Mucosa of stomach (tissue), 1 donor: Measurements from ENCODE around the gene LRRC4C.

Experiments
- H3K27me3 ChIP-seq: one replicate; pipeline ENCODE4 v1.7.0; 2013; ENCODE audit warnings: mild to moderate bottlenecking, low read length; ENCODE audit not compliant: control insufficient read depth, insufficient read depth
- H3K36me3 ChIP-seq: one replicate; pipeline ENCODE4 v1.7.0; 2013; ENCODE audit warnings: low read length; ENCODE audit not compliant: control insufficient read depth, insufficient read depth
- H3K4me1 ChIP-seq: one replicate; pipeline ENCODE4 v1.7.0; 2013; ENCODE audit warnings: mild to moderate bottlenecking, low read length; ENCODE audit not compliant: control insufficient read depth, insufficient read depth
- H3K4me3 ChIP-seq: one replicate; pipeline ENCODE4 v1.7.0; 2013; ENCODE audit warnings: low read length
- H3K9ac ChIP-seq: one replicate; pipeline ENCODE4 v1.7.0; 2013; ENCODE audit warnings: mild to moderate bottlenecking, low read length, moderate library complexity
- H3K9me3 ChIP-seq: one replicate; pipeline ENCODE4 v1.7.0; 2013; ENCODE audit warnings: mild to moderate bottlenecking, low read length, moderate library complexity; ENCODE audit not compliant: control insufficient read depth
- donor health status: Pancreatic carcinoma.

Gene LRRC4C

GRCh38 chr11:41313226-41313625 is 146.2 kb downstream of the LRRC4C start:
- Histone ChIP-seq H3K4me1 (no peaks in the 10 kb centered on the region), H3K27me3 (no peaks in the 10 kb centered on the region), H3K9ac (no peak overlapping the region), H3K36me3 (no peaks in the 10 kb centered on the region), H3K9me3 (no peaks in the 10 kb centered on the region), H3K4me3 (no peak overlapping the region)

- Histone ChIP-seq H3K36me3 (no peaks in the 10 kb centered on the region), H3K27me3 (no peaks in the 10 kb centered on the region), H3K9me3 (no peaks in the 10 kb centered on the region), H3K4me1 (no peaks in the 10 kb centered on the region), H3K4me3 (no peak overlapping the region), H3K9ac (no peak overlapping the region)
Observed at GRCh38 chr11:41309716-41310115, 149.7 kb downstream of the LRRC4C start.

GRCh38 chr11:41309111-41309522 is 150.3 kb downstream of the LRRC4C start:
- Histone ChIP-seq H3K4me1 (no peaks in the 10 kb centered on the region), H3K4me3 (no peak overlapping the region), H3K9ac (no peak overlapping the region), H3K9me3 (no peaks in the 10 kb centered on the region), H3K27me3 (no peaks in the 10 kb centered on the region), H3K36me3 (no peaks in the 10 kb centered on the region)

- no peak overlapping the region for H3K4me3 ChIP-seq
- no peaks in the 10 kb centered on the region for H3K4me1 ChIP-seq
- H3K9me3 ChIP-seq = no peaks in the 10 kb centered on the region
- H3K9ac ChIP-seq = no peak overlapping the region
- no peaks in the 10 kb centered on the region for H3K27me3 ChIP-seq
- H3K36me3 ChIP-seq = no peaks in the 10 kb centered on the region
Observed at GRCh38 chr11:41308286-41308685, 151.2 kb downstream of the LRRC4C start.

DNA sequence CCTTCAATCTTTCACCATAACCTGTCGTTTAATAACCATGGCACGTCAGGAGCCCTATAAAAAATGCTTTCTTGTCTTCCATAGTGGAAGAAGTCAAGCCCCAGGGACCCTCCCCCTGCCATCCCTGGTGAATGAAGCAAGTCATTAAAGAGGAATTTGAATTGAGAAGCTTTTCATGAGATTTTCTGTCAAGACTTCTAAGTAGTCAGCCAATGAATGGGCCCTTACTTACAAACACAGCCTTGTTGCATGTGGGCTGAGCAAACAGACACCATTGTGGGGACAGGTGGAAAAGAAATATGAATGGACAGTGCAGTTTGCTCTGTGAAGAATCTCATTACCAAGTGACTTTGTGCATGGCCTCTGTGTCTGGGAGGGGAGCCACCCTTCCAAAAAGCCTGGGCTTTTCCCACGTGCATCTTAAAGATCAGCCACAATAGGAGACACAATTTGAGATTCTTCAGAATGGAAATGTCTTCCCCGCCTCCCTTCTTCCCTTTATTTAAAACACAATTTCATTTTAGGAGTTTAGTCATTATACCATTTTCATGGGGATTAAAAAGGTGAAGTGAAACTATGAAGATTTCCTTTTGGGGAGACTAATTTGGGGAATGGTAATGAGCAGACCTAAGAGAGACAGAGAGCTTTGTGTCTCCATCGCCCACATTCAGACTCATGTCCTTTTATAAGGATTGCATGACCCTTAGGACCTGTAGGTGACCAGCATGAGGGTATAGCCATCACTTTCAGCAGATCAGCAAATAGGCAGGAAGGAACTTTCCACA is 152.0 kb downstream of the LRRC4C start:
- Histone ChIP-seq H3K9me3 (no peaks in the 10 kb centered on the region), H3K4me1 (no peaks in the 10 kb centered on the region), H3K36me3 (no peaks in the 10 kb centered on the region), H3K9ac (no peak overlapping the region), H3K27me3 (no peaks in the 10 kb centered on the region), H3K4me3 (no peak overlapping the region)

- Histone ChIP-seq H3K36me3 (no peaks in the 10 kb centered on the region), H3K4me3 (no peak overlapping the region), H3K9ac (no peak overlapping the region), H3K4me1 (no peaks in the 10 kb centered on the region), H3K27me3 (no peaks in the 10 kb centered on the region), H3K9me3 (no peaks in the 10 kb centered on the region)
Observed at GRCh38 chr11:41306431-41306830, 153.0 kb downstream of the LRRC4C start.

- Histone ChIP-seq H3K36me3 (no peaks in the 10 kb centered on the region), H3K4me1 (no peaks in the 10 kb centered on the region), H3K9me3 (no peaks in the 10 kb centered on the region), H3K27me3 (no peaks in the 10 kb centered on the region), H3K9ac (no peak overlapping the region), H3K4me3 (no peak overlapping the region)
Observed at GRCh38 chr11:41301023-41301422, 158.4 kb downstream of the LRRC4C start.

DNA sequence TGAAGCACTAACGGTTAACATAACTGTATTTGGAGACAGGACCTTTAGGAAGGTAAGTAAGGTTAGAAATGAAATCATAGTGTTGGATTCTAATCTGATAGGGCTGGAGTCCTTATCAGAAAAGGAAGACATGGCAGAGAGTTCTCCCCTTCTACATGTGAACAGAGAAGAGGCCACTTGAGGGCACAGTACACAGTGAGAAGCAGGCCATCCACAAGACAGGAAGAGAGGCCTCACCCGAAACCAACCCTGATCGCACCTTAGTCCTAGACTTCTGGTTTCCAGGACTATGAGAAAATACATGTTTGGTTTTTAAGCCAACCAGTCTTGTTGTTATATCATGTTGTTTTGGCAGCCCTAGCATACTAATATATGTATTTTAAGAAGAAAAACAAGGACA is 170.0 kb downstream of the LRRC4C start:
- H3K36me3 ChIP-seq = no peaks in the 10 kb centered on the region
- no peaks in the 10 kb centered on the region for H3K4me1 ChIP-seq
- H3K27me3 ChIP-seq = no peaks in the 10 kb centered on the region
- H3K4me3 ChIP-seq = no peak overlapping the region
- H3K9me3 ChIP-seq = no peaks in the 10 kb centered on the region
- H3K9ac ChIP-seq = no peak overlapping the region

GRCh38 chr11:41286751-41287150 is 172.7 kb downstream of the LRRC4C start:
- no peaks in the 10 kb centered on the region for H3K9me3 ChIP-seq
- H3K27me3 ChIP-seq = no peaks in the 10 kb centered on the region
- no peaks in the 10 kb centered on the region for H3K4me1 ChIP-seq
- no peaks in the 10 kb centered on the region for H3K36me3 ChIP-seq
- H3K9ac ChIP-seq = no peak overlapping the region
- no peak overlapping the region for H3K4me3 ChIP-seq

DNA sequence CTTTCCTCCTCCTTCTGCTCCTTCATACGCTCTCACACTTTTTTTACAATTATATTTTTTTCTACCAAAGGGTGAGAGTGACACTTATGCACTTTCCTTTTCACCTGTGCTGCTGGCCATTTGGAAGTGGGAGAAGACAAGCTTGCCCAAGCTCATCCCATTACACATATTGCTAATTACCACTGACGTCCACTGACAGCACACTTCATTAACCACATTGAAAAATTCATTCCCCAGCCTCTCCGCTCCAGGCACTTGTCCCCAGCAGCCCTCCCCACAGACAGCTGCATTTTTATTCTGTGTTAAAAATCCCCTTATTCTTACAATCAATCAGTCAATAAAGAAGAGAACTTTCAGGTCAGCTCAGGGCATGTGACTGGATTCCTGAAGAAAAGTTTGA is 175.1 kb downstream of the LRRC4C start:
- Histone ChIP-seq H3K9me3 (no peaks in the 10 kb centered on the region), H3K4me1 (no peaks in the 10 kb centered on the region), H3K4me3 (no peak overlapping the region), H3K27me3 (no peaks in the 10 kb centered on the region), H3K9ac (no peak overlapping the region), H3K36me3 (no peaks in the 10 kb centered on the region)

DNA sequence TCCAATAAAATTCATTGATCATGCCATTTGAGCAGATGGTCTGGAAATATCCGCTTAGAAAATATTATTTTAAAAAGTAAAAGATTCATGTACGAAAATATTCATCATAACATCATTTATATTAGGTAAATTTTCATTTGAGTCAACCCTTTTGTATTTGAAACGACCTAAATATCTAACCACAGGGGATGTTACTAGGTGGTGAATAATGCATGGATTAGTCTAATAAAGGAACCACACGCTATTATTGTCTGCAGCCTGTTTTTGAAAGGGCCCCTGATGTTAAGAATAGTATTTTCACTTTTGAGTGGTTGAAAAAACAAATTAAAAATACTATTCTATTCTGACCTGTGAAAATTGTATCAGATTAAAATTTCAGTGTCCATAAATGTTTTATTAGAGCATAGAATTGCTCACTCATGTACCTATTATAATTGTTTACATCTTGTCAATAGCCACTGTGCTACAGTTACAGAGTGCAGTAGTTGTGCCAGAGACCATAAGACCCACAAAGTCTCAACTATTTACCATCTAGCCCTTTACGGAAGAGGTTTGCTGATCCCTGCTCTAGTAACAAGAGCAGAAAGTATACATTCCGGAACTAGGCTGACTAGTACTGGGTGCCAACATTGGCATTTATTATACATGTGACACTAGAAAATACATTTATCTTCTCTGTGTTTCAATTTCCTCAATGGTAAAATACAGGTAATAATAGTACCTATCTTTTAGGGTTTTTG is 176.1 kb downstream of the LRRC4C start:
- no peaks in the 10 kb centered on the region for H3K36me3 ChIP-seq
- no peak overlapping the region for H3K4me3 ChIP-seq
- H3K9me3 ChIP-seq = no peaks in the 10 kb centered on the region
- no peaks in the 10 kb centered on the region for H3K27me3 ChIP-seq
- no peak overlapping the region for H3K9ac ChIP-seq
- no peaks in the 10 kb centered on the region for H3K4me1 ChIP-seq

- H3K27me3 ChIP-seq = no peaks in the 10 kb centered on the region
- H3K9me3 ChIP-seq = no peaks in the 10 kb centered on the region
- H3K9ac ChIP-seq = no peak overlapping the region
- H3K36me3 ChIP-seq = no peaks in the 10 kb centered on the region
- H3K4me3 ChIP-seq = no peak overlapping the region
- H3K4me1 ChIP-seq = no peaks in the 10 kb centered on the region
Observed at GRCh38 chr11:41282395-41282794, 177.1 kb downstream of the LRRC4C start.
